ENCODE data around the gene SNAP23. TPM values are rescaled to one million over a fixed set of nuclear protein-coding genes. Genes with fewer than 3 reads are reported as not detected.

SNAP23 gene
- total RNA-seq, 2 experiments from 2014 or later: 19.9 to 48.3 TPM

- no peaks in the 10 kb centered on the region for H3K9me2 ChIP-seq (ENCODE audit: insufficient read depth, low read length)
- H3K4me3 ChIP-seq (ENCODE audit: low read depth, low read length, poor library complexity, severe bottlenecking): no peak overlapping the region
- peaks cover 55% of the 10 kb centered on the region for H3K4me1 ChIP-seq (ENCODE audit: insufficient read depth, low read length, poor library complexity, severe bottlenecking)
- no TSS peak for BruUV-seq (replicated peaks)
- intact Hi-C loops (cut with micrococcal nuclease; ENCODE audit: unreplicated experiment): no loop called here
- CTCF ChIA-PET (ENCODE audit: unreplicated experiment): no interaction called here
- POLR2A ChIA-PET: interaction anchor here (0.6 to 1.6 kb wide), 2 partner anchors 15 to 1565 kb away, joined by 3 to 4 read pairs; no protein-coding TSS in a partner anchor
- H3K79me2 ChIP-seq (ENCODE audit: insufficient read depth, low read depth, low read length): peaks cover 37% of the 10 kb centered on the region; the same call in 1 of the 2 replicates
- peaks cover 4% of the 10 kb centered on the region; the same call in 1 of the 2 replicates for H3K9me3 ChIP-seq (ENCODE audit: low read length)
- H3K4me2 ChIP-seq (ENCODE audit: low read length): peak overlapping the region; percentile 71; the same call in 1 of the 2 replicates
- no peak overlapping the region for H3K27ac ChIP-seq (ENCODE audit: low read depth, low read length, poor library complexity, severe bottlenecking)
- H4K20me1 ChIP-seq (ENCODE audit: insufficient read depth, low read length): no peaks in the 10 kb centered on the region
- H3K36me3 ChIP-seq (ENCODE audit: insufficient read depth, low read length): peaks cover 47% of the 10 kb centered on the region
- H2AFZ ChIP-seq (ENCODE audit: low read length): no peak overlapping the region
- TF ChIP-seq EZH2phosphoT487 (IDR thresholded peaks at IDR 0.05; ENCODE audit: borderline replicate concordance, low read depth, low read length): no peak
- TF ChIP-seq CTCF (conservative IDR thresholded peaks at IDR 0.05; ENCODE audit: low read length): no peak
- DNase-seq (ENCODE audit: low spot score): no peak
These were observed 41.6 kb upstream of the SNAP23 start for GRCh38 chr15:42453826-42454225.

GRCh38 chr15:42456531-42456930, 38.9 kb upstream of the SNAP23 start:
- Histone ChIP-seq H3K4me1 (ENCODE audit: insufficient read depth, low read length, poor library complexity, severe bottlenecking) (peaks cover 65% of the 10 kb centered on the region), H3K9me3 (ENCODE audit: low read length) (peaks cover 5% of the 10 kb centered on the region; the same call in 1 of the 2 replicates), H3K9me2 (ENCODE audit: insufficient read depth, low read length) (no peaks in the 10 kb centered on the region), H3K4me2 (ENCODE audit: low read length) (peak overlapping the region; percentile 71), H4K20me1 (ENCODE audit: insufficient read depth, low read length) (no peaks in the 10 kb centered on the region), H3K79me2 (ENCODE audit: insufficient read depth, low read depth, low read length) (peaks cover 44% of the 10 kb centered on the region; the same call in 1 of the 2 replicates), H2AFZ (ENCODE audit: low read length) (peak overlapping the region; percentile 60; the same call in 1 of the 2 replicates), H3K27ac (ENCODE audit: low read depth, low read length, poor library complexity, severe bottlenecking) (peak overlapping the region; percentile 91), H3K4me3 (ENCODE audit: low read depth, low read length, poor library complexity, severe bottlenecking) (peak overlapping the region; percentile 66), H3K36me3 (ENCODE audit: insufficient read depth, low read length) (peaks cover 24% of the 10 kb centered on the region)
- ChIA-PET POLR2A (interaction anchor here (0.6 to 0.9 kb wide), 2 partner anchors 82 to 92 kb away, joined by 3 to 4 read pairs; no protein-coding TSS in a partner anchor), CTCF (ENCODE audit: unreplicated experiment) (no interaction called here)
- no peak for TF ChIP-seq EZH2phosphoT487 (IDR thresholded peaks at IDR 0.05; ENCODE audit: borderline replicate concordance, low read depth, low read length)
- no peak for TF ChIP-seq CTCF (conservative IDR thresholded peaks at IDR 0.05; ENCODE audit: low read length)
- intact Hi-C loops (cut with micrococcal nuclease; ENCODE audit: unreplicated experiment): loop anchor here (2.0 kb wide), 1 partner anchor 184 kb away; the partner anchor contains the start of genes GANC and TMEM87A
- DNase-seq (ENCODE audit: low spot score): no peak
- no TSS peak for BruUV-seq (replicated peaks)

- POLR2A ChIA-PET: interaction anchor here (0.6 to 1.2 kb wide), 2 partner anchors 10 to 83 kb away, joined by 3 to 4 read pairs; no protein-coding TSS in a partner anchor
- H3K4me3 ChIP-seq (ENCODE audit: low read depth, low read length, poor library complexity, severe bottlenecking): peak overlapping the region; percentile 66
- intact Hi-C loops (cut with micrococcal nuclease; ENCODE audit: unreplicated experiment): loop anchor here (2.0 kb wide), 1 partner anchor 184 kb away; the partner anchor contains the start of genes GANC and TMEM87A
These were observed 38.5 kb upstream of the SNAP23 start for GRCh38 chr15:42456971-42457370.

More at GRCh38 chr15:42456971-42457370, 38.5 kb upstream of the SNAP23 start:
- Histone ChIP-seq H3K27ac (ENCODE audit: low read depth, low read length, poor library complexity, severe bottlenecking) (peak overlapping the region; percentile 91), H4K20me1 (ENCODE audit: insufficient read depth, low read length) (no peaks in the 10 kb centered on the region), H3K36me3 (ENCODE audit: insufficient read depth, low read length) (peaks cover 25% of the 10 kb centered on the region), H2AFZ (ENCODE audit: low read length) (peak overlapping the region; percentile 60; the same call in 1 of the 2 replicates), H3K9me3 (ENCODE audit: low read length) (peaks cover 5% of the 10 kb centered on the region; the same call in 1 of the 2 replicates), H3K4me1 (ENCODE audit: insufficient read depth, low read length, poor library complexity, severe bottlenecking) (peaks cover 67% of the 10 kb centered on the region), H3K9me2 (ENCODE audit: insufficient read depth, low read length) (no peaks in the 10 kb centered on the region), H3K79me2 (ENCODE audit: insufficient read depth, low read depth, low read length) (peaks cover 44% of the 10 kb centered on the region; the same call in 1 of the 2 replicates), H3K4me2 (ENCODE audit: low read length) (peak overlapping the region; percentile 71)
- DNase-seq (ENCODE audit: low spot score): peak; percentile 54
- TF ChIP-seq EZH2phosphoT487 (IDR thresholded peaks at IDR 0.05; ENCODE audit: borderline replicate concordance, low read depth, low read length): no peak
- CTCF ChIA-PET (ENCODE audit: unreplicated experiment): no interaction called here
- no TSS peak for BruUV-seq (replicated peaks)

Data from OCI-LY7 (cell line).